ENCODE measurements around the gene MDFIC2.

MDFIC2 gene

GRCh38 chr3:70185661-70186060 lies 126.8 kb downstream of the MDFIC2 start:
- Histone ChIP-seq H3K9ac (ENCODE audit: low read depth in 1 of 2, low read length in 2 of 2) (no peak overlapping the region), H3K27me3 (ENCODE audit: control insufficient read depth in 2 of 2, insufficient read depth in 2 of 2, low read length in 2 of 2) (no peaks in the 10 kb centered on the region), H3K4me1 (ENCODE audit: control insufficient read depth in 2 of 2, insufficient read depth in 2 of 2, low read length in 2 of 2) (no peaks in the 10 kb centered on the region), H3K36me3 (ENCODE audit: control insufficient read depth in 2 of 2, insufficient read depth in 2 of 2, low read length in 2 of 2) (no peaks in the 10 kb centered on the region), H3K9me3 (ENCODE audit: control insufficient read depth in 2 of 2, low read length in 2 of 2) (no peaks in the 10 kb centered on the region), H3K27ac (ENCODE audit: low read depth in 2 of 2, low read length in 2 of 2) (no peak overlapping the region), H3K4me3 (ENCODE audit: low read length in 2 of 2) (no peak overlapping the region)

GRCh38 chr3:70183781-70184504 lies 128.5 kb downstream of the MDFIC2 start:
- no peaks in the 10 kb centered on the region for H3K36me3 ChIP-seq (ENCODE audit: control insufficient read depth in 2 of 2, insufficient read depth in 2 of 2, low read length in 2 of 2)
- H3K4me1 ChIP-seq (ENCODE audit: control insufficient read depth in 2 of 2, insufficient read depth in 2 of 2, low read length in 2 of 2) = no peaks in the 10 kb centered on the region
- H3K9ac ChIP-seq (ENCODE audit: low read depth in 1 of 2, low read length in 2 of 2) = no peak overlapping the region
- no peaks in the 10 kb centered on the region for H3K27me3 ChIP-seq (ENCODE audit: control insufficient read depth in 2 of 2, insufficient read depth in 2 of 2, low read length in 2 of 2)
- no peak overlapping the region for H3K4me3 ChIP-seq (ENCODE audit: low read length in 2 of 2)
- H3K9me3 ChIP-seq (ENCODE audit: control insufficient read depth in 2 of 2, low read length in 2 of 2) = no peaks in the 10 kb centered on the region
- H3K27ac ChIP-seq (ENCODE audit: low read depth in 2 of 2, low read length in 2 of 2) = no peak overlapping the region

DNA sequence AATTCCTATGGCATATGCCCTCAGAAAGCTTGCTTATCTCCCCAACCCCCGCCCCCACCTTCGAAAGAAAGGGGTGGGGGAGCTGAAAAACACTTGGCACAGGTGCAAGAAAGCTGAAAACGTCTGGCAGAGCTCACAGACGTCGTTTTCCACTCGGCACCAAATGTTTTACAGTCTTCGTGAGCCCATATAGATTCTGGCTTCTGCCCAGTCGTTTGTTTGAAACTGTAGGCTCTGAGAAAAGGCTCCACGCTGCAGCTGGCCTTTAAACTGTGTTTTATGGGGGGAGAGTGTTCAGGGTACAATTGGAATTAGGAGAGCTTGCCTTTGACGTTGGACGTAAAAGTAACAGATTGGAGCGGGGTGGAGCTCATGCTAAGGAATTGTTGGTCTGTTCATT lies 130.3 kb downstream of the MDFIC2 start:
- Histone ChIP-seq H3K27me3 (ENCODE audit: control insufficient read depth in 2 of 2, insufficient read depth in 2 of 2, low read length in 2 of 2) (no peaks in the 10 kb centered on the region), H3K9ac (ENCODE audit: low read depth in 1 of 2, low read length in 2 of 2) (no peak overlapping the region), H3K4me3 (ENCODE audit: low read length in 2 of 2) (no peak overlapping the region), H3K27ac (ENCODE audit: low read depth in 2 of 2, low read length in 2 of 2) (no peak overlapping the region), H3K4me1 (ENCODE audit: control insufficient read depth in 2 of 2, insufficient read depth in 2 of 2, low read length in 2 of 2) (no peaks in the 10 kb centered on the region), H3K9me3 (ENCODE audit: control insufficient read depth in 2 of 2, low read length in 2 of 2) (no peaks in the 10 kb centered on the region), H3K36me3 (ENCODE audit: control insufficient read depth in 2 of 2, insufficient read depth in 2 of 2, low read length in 2 of 2) (no peaks in the 10 kb centered on the region)

DNA sequence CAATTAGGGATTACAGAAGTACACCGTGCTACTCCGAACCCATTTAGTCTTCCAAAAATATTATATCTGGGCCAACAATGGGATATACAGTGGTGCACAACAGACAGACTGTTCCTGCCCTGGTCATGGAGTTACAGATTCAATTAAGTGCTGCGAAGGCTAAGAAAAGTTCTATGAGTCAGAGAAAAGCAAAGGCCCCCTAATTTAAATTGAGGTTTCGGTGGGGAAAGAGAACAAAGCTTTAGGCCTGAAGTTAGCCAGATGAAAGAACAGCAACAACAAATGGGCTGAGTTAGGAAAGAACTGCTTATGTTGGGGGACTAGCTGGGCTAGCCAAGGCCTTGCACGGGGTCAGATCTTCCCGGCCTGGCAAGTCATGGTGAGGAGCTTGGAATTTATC lies 131.8 kb downstream of the MDFIC2 start:
- Histone ChIP-seq H3K27me3 (ENCODE audit: control insufficient read depth in 2 of 2, insufficient read depth in 2 of 2, low read length in 2 of 2) (no peaks in the 10 kb centered on the region), H3K4me3 (ENCODE audit: low read length in 2 of 2) (no peak overlapping the region), H3K4me1 (ENCODE audit: control insufficient read depth in 2 of 2, insufficient read depth in 2 of 2, low read length in 2 of 2) (no peaks in the 10 kb centered on the region), H3K27ac (ENCODE audit: low read depth in 2 of 2, low read length in 2 of 2) (no peak overlapping the region), H3K9me3 (ENCODE audit: control insufficient read depth in 2 of 2, low read length in 2 of 2) (no peaks in the 10 kb centered on the region), H3K9ac (ENCODE audit: low read depth in 1 of 2, low read length in 2 of 2) (no peak overlapping the region), H3K36me3 (ENCODE audit: control insufficient read depth in 2 of 2, insufficient read depth in 2 of 2, low read length in 2 of 2) (no peaks in the 10 kb centered on the region)

GRCh38 chr3:70179111-70179510 lies 133.3 kb downstream of the MDFIC2 start:
- Histone ChIP-seq H3K36me3 (ENCODE audit: control insufficient read depth in 2 of 2, insufficient read depth in 2 of 2, low read length in 2 of 2) (no peaks in the 10 kb centered on the region), H3K4me1 (ENCODE audit: control insufficient read depth in 2 of 2, insufficient read depth in 2 of 2, low read length in 2 of 2) (no peaks in the 10 kb centered on the region), H3K27ac (ENCODE audit: low read depth in 2 of 2, low read length in 2 of 2) (no peak overlapping the region), H3K9me3 (ENCODE audit: control insufficient read depth in 2 of 2, low read length in 2 of 2) (no peaks in the 10 kb centered on the region), H3K27me3 (ENCODE audit: control insufficient read depth in 2 of 2, insufficient read depth in 2 of 2, low read length in 2 of 2) (no peaks in the 10 kb centered on the region), H3K9ac (ENCODE audit: low read depth in 1 of 2, low read length in 2 of 2) (no peak overlapping the region), H3K4me3 (ENCODE audit: low read length in 2 of 2) (no peak overlapping the region)

- no peaks in the 10 kb centered on the region for H3K4me1 ChIP-seq (ENCODE audit: control insufficient read depth in 2 of 2, insufficient read depth in 2 of 2, low read length in 2 of 2)
- no peak overlapping the region for H3K4me3 ChIP-seq (ENCODE audit: low read length in 2 of 2)
- no peak overlapping the region for H3K27ac ChIP-seq (ENCODE audit: low read depth in 2 of 2, low read length in 2 of 2)
- H3K9me3 ChIP-seq (ENCODE audit: control insufficient read depth in 2 of 2, low read length in 2 of 2) = no peaks in the 10 kb centered on the region
- no peaks in the 10 kb centered on the region for H3K36me3 ChIP-seq (ENCODE audit: control insufficient read depth in 2 of 2, insufficient read depth in 2 of 2, low read length in 2 of 2)
- no peak overlapping the region for H3K9ac ChIP-seq (ENCODE audit: low read depth in 1 of 2, low read length in 2 of 2)
- no peaks in the 10 kb centered on the region for H3K27me3 ChIP-seq (ENCODE audit: control insufficient read depth in 2 of 2, insufficient read depth in 2 of 2, low read length in 2 of 2)
These were observed 134.4 kb downstream of the MDFIC2 start for GRCh38 chr3:70177881-70178645.

- no peaks in the 10 kb centered on the region for H3K9me3 ChIP-seq (ENCODE audit: control insufficient read depth in 2 of 2, low read length in 2 of 2)
- no peak overlapping the region for H3K27ac ChIP-seq (ENCODE audit: low read depth in 2 of 2, low read length in 2 of 2)
- H3K4me3 ChIP-seq (ENCODE audit: low read length in 2 of 2) = no peak overlapping the region
- H3K36me3 ChIP-seq (ENCODE audit: control insufficient read depth in 2 of 2, insufficient read depth in 2 of 2, low read length in 2 of 2) = no peaks in the 10 kb centered on the region
- H3K9ac ChIP-seq (ENCODE audit: low read depth in 1 of 2, low read length in 2 of 2) = no peak overlapping the region
- H3K27me3 ChIP-seq (ENCODE audit: control insufficient read depth in 2 of 2, insufficient read depth in 2 of 2, low read length in 2 of 2) = no peaks in the 10 kb centered on the region
- no peaks in the 10 kb centered on the region for H3K4me1 ChIP-seq (ENCODE audit: control insufficient read depth in 2 of 2, insufficient read depth in 2 of 2, low read length in 2 of 2)
These were observed 136.2 kb downstream of the MDFIC2 start for GRCh38 chr3:70176224-70176623.

- no peak overlapping the region for H3K9ac ChIP-seq (ENCODE audit: low read depth in 1 of 2, low read length in 2 of 2)
These were observed 155.6 kb downstream of the MDFIC2 start for GRCh38 chr3:70156808-70157207.

DNA sequence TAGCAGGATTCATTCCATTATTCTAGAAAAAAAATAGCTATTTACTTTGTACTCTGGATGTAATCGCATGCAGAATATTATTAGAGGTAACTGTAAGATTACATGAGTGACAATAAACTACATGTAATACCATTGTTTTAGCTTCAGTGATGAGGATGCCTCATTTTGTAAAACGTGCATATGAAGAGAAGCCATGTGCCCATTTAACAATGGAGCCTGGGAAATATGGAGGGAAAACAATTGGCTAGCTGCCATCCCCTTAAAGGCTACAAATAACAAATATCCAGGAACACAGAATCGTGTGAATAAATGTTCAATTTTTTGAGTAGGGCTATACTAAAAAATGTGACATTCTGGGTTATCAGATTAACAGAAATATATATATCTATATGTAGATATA lies 161.8 kb downstream of the MDFIC2 start:
- Histone ChIP-seq H3K9ac (ENCODE audit: low read depth in 1 of 2, low read length in 2 of 2) (no peak overlapping the region), H3K9me3 (ENCODE audit: control insufficient read depth in 2 of 2, low read length in 2 of 2) (no peaks in the 10 kb centered on the region), H3K27ac (ENCODE audit: low read depth in 2 of 2, low read length in 2 of 2) (no peak overlapping the region), H3K27me3 (ENCODE audit: control insufficient read depth in 2 of 2, insufficient read depth in 2 of 2, low read length in 2 of 2) (no peaks in the 10 kb centered on the region), H3K4me3 (ENCODE audit: low read length in 2 of 2) (no peak overlapping the region), H3K4me1 (ENCODE audit: control insufficient read depth in 2 of 2, insufficient read depth in 2 of 2, low read length in 2 of 2) (no peaks in the 10 kb centered on the region), H3K36me3 (ENCODE audit: control insufficient read depth in 2 of 2, insufficient read depth in 2 of 2, low read length in 2 of 2) (no peaks in the 10 kb centered on the region)

More at GRCh38 chr3:70156808-70157207, 155.6 kb downstream of the MDFIC2 start:
- Histone ChIP-seq H3K36me3 (ENCODE audit: control insufficient read depth in 2 of 2, insufficient read depth in 2 of 2, low read length in 2 of 2) (no peaks in the 10 kb centered on the region), H3K9me3 (ENCODE audit: control insufficient read depth in 2 of 2, low read length in 2 of 2) (no peaks in the 10 kb centered on the region), H3K27ac (ENCODE audit: low read depth in 2 of 2, low read length in 2 of 2) (no peak overlapping the region), H3K4me1 (ENCODE audit: control insufficient read depth in 2 of 2, insufficient read depth in 2 of 2, low read length in 2 of 2) (no peaks in the 10 kb centered on the region), H3K4me3 (ENCODE audit: low read length in 2 of 2) (no peak overlapping the region), H3K27me3 (ENCODE audit: control insufficient read depth in 2 of 2, insufficient read depth in 2 of 2, low read length in 2 of 2) (no peaks in the 10 kb centered on the region)

DNA sequence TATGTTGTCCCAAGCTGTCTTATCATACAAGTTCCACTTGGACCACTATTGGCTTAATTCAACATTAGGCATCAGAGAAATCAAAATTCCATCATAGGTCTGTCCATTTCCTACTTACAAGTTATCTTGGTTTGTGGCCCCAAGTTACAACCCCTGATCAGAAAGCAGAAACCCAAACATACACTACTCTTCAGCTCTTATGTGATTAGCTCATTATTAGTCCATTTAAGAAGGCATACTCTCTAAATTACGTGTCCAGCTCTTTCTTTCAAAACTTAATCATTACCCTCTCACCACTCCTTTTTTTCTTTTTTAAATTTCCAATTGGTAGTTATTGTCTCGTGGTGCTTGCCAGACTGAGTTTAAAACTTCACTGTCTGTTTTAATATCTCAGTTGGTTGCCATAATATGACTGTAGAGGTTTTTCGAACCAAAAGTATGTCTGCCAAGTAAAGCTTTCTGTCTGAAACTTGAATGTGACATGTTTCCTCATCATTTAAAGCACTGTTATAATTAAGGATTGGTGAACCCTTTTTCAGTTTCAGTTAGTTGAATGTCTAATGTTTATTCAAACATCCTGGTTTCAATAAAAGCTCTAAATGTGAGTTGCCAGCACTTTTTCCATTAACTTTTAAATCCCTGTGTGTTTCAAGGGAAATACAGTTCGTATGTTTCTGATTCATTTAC lies 162.6 kb downstream of the MDFIC2 start:
- Histone ChIP-seq H3K4me1 (ENCODE audit: control insufficient read depth in 2 of 2, insufficient read depth in 2 of 2, low read length in 2 of 2) (no peaks in the 10 kb centered on the region), H3K36me3 (ENCODE audit: control insufficient read depth in 2 of 2, insufficient read depth in 2 of 2, low read length in 2 of 2) (no peaks in the 10 kb centered on the region)

More for the DNA sequence above, 162.6 kb downstream of the MDFIC2 start:
- H3K27me3 ChIP-seq (ENCODE audit: control insufficient read depth in 2 of 2, insufficient read depth in 2 of 2, low read length in 2 of 2) = no peaks in the 10 kb centered on the region
- no peak overlapping the region for H3K9ac ChIP-seq (ENCODE audit: low read depth in 1 of 2, low read length in 2 of 2)
- no peak overlapping the region for H3K27ac ChIP-seq (ENCODE audit: low read depth in 2 of 2, low read length in 2 of 2)
- no peaks in the 10 kb centered on the region for H3K9me3 ChIP-seq (ENCODE audit: control insufficient read depth in 2 of 2, low read length in 2 of 2)
- H3K4me3 ChIP-seq (ENCODE audit: low read length in 2 of 2) = no peak overlapping the region

Data from mucosa of rectum (tissue), 2 donors.